ENCODE results near the gene NRG4. TPM values are rescaled to one million over a fixed set of nuclear protein-coding genes. Genes with fewer than 3 reads are reported as not detected.

Gene NRG4
- total RNA-seq, 1 experiment from 2014 or later: 0.39 TPM

DNA sequence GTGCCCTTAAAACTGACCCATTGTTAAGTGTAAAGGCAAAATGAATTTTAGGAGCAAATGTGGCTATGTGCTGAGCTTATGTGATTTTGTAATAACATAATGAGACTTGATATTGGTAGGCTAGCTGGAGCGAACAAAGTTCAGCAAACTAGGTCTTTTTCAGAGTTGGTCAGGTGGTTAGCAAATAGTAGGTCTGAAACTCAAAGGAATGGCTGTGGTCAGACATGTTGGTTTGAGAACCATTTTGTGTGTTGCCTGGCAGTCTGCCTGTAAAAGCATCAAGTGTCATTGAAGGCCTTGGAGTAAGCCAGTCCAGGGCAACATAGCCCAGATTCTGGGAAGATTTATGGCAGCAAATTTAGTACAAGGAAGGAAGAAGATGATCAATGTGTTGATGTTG is 92.1 kb downstream of the NRG4 start:
- Histone ChIP-seq H3K9me3 (ENCODE audit: control insufficient read depth, insufficient read depth, low read depth, low read length) (no peaks in the 10 kb centered on the region), H3K27me3 (ENCODE audit: control insufficient read depth, insufficient read depth, low read length) (no peaks in the 10 kb centered on the region), H3K36me3 (ENCODE audit: control insufficient read depth, insufficient read depth, low read length) (peaks cover 10% of the 10 kb centered on the region; the same call in 1 of the 2 replicates), H3K4me1 (ENCODE audit: control insufficient read depth, insufficient read depth, low read length) (no peaks in the 10 kb centered on the region), H3K4me3 (ENCODE audit: low read depth in 2 of 2, low read length in 2 of 2) (no peak overlapping the region), H3K27ac (ENCODE audit: low read length) (no peak overlapping the region)
- intact Hi-C loops (cut with micrococcal nuclease; ENCODE audit: unreplicated experiment): loop anchor here (10.0 kb wide), 1 partner anchor 105 kb away; no protein-coding TSS in a partner anchor
- no peak for ATAC-seq
- in situ Hi-C loops (cut with HindIII; ENCODE audit: low pct_unique_long_range_greater_than_20kb, low sequenced_read_pairs): no loop called here
- DNase-seq (ENCODE audit: low read depth, low spot score): no peak
- TSS peak; percentile 11 for BruUV-seq (replicated peaks)
- TF ChIP-seq SIN3A (IDR thresholded peaks at IDR 0.05; ENCODE audit: borderline replicate concordance, insufficient read depth, low read depth, low read length): no peak
- TF ChIP-seq, protein P1, sequence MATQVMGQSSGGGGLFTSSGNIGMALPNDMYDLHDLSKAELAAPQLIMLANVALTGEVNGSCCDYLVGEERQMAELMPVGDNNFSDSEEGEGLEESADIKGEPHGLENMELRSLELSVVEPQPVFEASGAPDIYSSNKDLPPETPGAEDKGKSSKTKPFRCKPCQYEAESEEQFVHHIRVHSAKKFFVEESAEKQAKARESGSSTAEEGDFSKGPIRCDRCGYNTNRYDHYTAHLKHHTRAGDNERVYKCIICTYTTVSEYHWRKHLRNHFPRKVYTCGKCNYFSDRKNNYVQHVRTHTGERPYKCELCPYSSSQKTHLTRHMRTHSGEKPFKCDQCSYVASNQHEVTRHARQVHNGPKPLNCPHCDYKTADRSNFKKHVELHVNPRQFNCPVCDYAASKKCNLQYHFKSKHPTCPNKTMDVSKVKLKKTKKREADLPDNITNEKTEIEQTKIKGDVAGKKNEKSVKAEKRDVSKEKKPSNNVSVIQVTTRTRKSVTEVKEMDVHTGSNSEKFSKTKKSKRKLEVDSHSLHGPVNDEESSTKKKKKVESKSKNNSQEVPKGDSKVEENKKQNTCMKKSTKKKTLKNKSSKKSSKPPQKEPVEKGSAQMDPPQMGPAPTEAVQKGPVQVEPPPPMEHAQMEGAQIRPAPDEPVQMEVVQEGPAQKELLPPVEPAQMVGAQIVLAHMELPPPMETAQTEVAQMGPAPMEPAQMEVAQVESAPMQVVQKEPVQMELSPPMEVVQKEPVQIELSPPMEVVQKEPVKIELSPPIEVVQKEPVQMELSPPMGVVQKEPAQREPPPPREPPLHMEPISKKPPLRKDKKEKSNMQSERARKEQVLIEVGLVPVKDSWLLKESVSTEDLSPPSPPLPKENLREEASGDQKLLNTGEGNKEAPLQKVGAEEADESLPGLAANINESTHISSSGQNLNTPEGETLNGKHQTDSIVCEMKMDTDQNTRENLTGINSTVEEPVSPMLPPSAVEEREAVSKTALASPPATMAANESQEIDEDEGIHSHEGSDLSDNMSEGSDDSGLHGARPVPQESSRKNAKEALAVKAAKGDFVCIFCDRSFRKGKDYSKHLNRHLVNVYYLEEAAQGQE (IDR thresholded peaks at IDR 0.05; ENCODE audit: insufficient read depth in 1 of 2, low read depth in 2 of 2, low read length in 1 of 2): no peak
- no peak for TF ChIP-seq POLR2AphosphoS5 (IDR thresholded peaks at IDR 0.05; ENCODE audit: low read depth, low read length)
- TF ChIP-seq, protein P2, sequence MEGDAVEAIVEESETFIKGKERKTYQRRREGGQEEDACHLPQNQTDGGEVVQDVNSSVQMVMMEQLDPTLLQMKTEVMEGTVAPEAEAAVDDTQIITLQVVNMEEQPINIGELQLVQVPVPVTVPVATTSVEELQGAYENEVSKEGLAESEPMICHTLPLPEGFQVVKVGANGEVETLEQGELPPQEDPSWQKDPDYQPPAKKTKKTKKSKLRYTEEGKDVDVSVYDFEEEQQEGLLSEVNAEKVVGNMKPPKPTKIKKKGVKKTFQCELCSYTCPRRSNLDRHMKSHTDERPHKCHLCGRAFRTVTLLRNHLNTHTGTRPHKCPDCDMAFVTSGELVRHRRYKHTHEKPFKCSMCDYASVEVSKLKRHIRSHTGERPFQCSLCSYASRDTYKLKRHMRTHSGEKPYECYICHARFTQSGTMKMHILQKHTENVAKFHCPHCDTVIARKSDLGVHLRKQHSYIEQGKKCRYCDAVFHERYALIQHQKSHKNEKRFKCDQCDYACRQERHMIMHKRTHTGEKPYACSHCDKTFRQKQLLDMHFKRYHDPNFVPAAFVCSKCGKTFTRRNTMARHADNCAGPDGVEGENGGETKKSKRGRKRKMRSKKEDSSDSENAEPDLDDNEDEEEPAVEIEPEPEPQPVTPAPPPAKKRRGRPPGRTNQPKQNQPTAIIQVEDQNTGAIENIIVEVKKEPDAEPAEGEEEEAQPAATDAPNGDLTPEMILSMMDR (IDR thresholded peaks at IDR 0.05): no peak
- TF ChIP-seq TCF7L2 (IDR thresholded peaks at IDR 0.05; ENCODE audit: low read depth, low read length): no peak
- ChIA-PET CTCF (interaction anchor here (0.7 kb wide), 1 partner anchor 190 kb away, joined by 3 read pairs; no protein-coding TSS in a partner anchor), POLR2A (no interaction called here)

DNA sequence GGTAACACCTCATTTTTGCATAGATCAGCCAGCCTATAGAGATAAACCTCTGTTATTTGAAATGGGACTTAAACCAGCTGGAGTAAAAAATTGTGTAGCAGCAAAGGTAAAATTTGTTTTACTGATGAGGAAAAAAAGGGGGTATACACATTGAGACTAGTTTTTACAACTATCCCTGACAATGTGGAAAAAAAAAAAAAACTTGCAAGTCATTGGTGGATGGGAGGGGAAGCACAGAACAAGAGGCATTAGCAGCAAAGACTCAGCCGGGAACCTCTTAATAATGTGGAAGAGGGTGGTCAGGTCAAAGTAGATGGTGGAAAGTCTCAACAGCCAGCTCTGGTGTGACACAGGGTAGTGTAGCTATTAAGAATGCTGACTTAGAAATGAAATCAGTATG is 94.1 kb downstream of the NRG4 start:
- Histone ChIP-seq H3K4me1 (ENCODE audit: control insufficient read depth, insufficient read depth, low read length) (no peaks in the 10 kb centered on the region), H3K9me3 (ENCODE audit: control insufficient read depth, insufficient read depth, low read depth, low read length) (no peaks in the 10 kb centered on the region), H3K27me3 (ENCODE audit: control insufficient read depth, insufficient read depth, low read length) (no peaks in the 10 kb centered on the region), H3K36me3 (ENCODE audit: control insufficient read depth, insufficient read depth, low read length) (peaks cover 16% of the 10 kb centered on the region; the same call in 1 of the 2 replicates), H3K27ac (ENCODE audit: low read length) (no peak overlapping the region), H3K4me3 (ENCODE audit: low read depth in 2 of 2, low read length in 2 of 2) (no peak overlapping the region)
- DNase-seq (ENCODE audit: low read depth, low spot score) (no peak), ATAC-seq (no peak)
- ChIA-PET CTCF (no interaction called here), POLR2A (interaction anchor here (0.6 kb wide), 1 partner anchor 47 kb away, joined by 10 read pairs; no protein-coding TSS in a partner anchor)
- in situ Hi-C loops (cut with HindIII; ENCODE audit: low pct_unique_long_range_greater_than_20kb, low sequenced_read_pairs): no loop called here
- TF ChIP-seq SIN3A (IDR thresholded peaks at IDR 0.05; ENCODE audit: borderline replicate concordance, insufficient read depth, low read depth, low read length): no peak
- TF ChIP-seq TCF7L2 (IDR thresholded peaks at IDR 0.05; ENCODE audit: low read depth, low read length): no peak
- TF ChIP-seq, protein P1 (IDR thresholded peaks at IDR 0.05; ENCODE audit: insufficient read depth in 1 of 2, low read depth in 2 of 2, low read length in 1 of 2): no peak
- TF ChIP-seq POLR2AphosphoS5 (IDR thresholded peaks at IDR 0.05; ENCODE audit: low read depth, low read length): no peak
- TF ChIP-seq, protein P2 (IDR thresholded peaks at IDR 0.05): no peak
- no TSS peak for BruUV-seq (replicated peaks)
- intact Hi-C loops (cut with micrococcal nuclease; ENCODE audit: unreplicated experiment): no loop called here
